GM23248 (cell line): ENCODE results near the gene ELL2. TPM values are rescaled to one million over a fixed set of nuclear protein-coding genes. Genes with fewer than 3 reads are reported as not detected.

Experiments
- DNase-seq: peaks from one replicate; pipeline ENCODE4 v3.0.0-alpha.2; 2015
- H2AFZ ChIP-seq: fragments of 200-600 bp; sonication (generic); 2 replicates; pipeline ENCODE4 v1.6.1; 2016; ENCODE audit warnings: antibody characterized with exemption
- H3F3A ChIP-seq: fragments of 200-600 bp; sonication (generic); 2 replicates; pipeline ENCODE4 v1.6.1; 2016; ENCODE audit warnings: mild to moderate bottlenecking, antibody characterized with exemption, mixed run types; ENCODE audit not compliant: insufficient read depth
- H3K27ac ChIP-seq: fragments of 200-600 bp; sonication (generic); 2 replicates; pipeline ENCODE4 v1.5.1; 2016; ENCODE audit warnings: mild to moderate bottlenecking
- H3K27me3 ChIP-seq: fragments of 200-600 bp; sonication (generic); replicated peaks from 2 replicates; pipeline ENCODE4 v1.6.1; 2016; ENCODE audit warnings: mild to moderate bottlenecking; ENCODE audit not compliant: insufficient read depth
- H3K36me3 ChIP-seq: fragments of 200-600 bp; sonication (generic); 2 replicates; pipeline ENCODE4 v1.6.1; 2016; ENCODE audit warnings: low read depth, mild to moderate bottlenecking
- H3K4me1 ChIP-seq: fragments of 200-600 bp; sonication (generic); 2 replicates; pipeline ENCODE4 v1.6.1; 2016; ENCODE audit warnings: mild to moderate bottlenecking; ENCODE audit not compliant: insufficient read depth
- H3K4me2 ChIP-seq: fragments of 200-600 bp; sonication (generic); one replicate; pipeline ENCODE4 v1.6.1; 2016; ENCODE audit warnings: mild to moderate bottlenecking; ENCODE audit not compliant: unreplicated experiment
- H3K4me3 ChIP-seq: fragments of 200-600 bp; sonication (generic); 2 replicates; pipeline ENCODE4 v1.5.1; 2016; ENCODE audit warnings: mild to moderate bottlenecking
- H3K79me2 ChIP-seq: fragments of 200-600 bp; sonication (generic); 2 replicates; pipeline ENCODE4 v1.6.1; 2016; ENCODE audit warnings: mild to moderate bottlenecking; ENCODE audit not compliant: insufficient read depth
- H3K9ac ChIP-seq: fragments of 200-600 bp; sonication (generic); 2 replicates; pipeline ENCODE4 v1.6.1; 2016; ENCODE audit warnings: mild to moderate bottlenecking
- H3K9me2 ChIP-seq: fragments of 200-600 bp; sonication (generic); 2 replicates; pipeline ENCODE4 v1.6.1; 2016; ENCODE audit warnings: mixed run types, mild to moderate bottlenecking, moderate library complexity; ENCODE audit not compliant: insufficient read depth
- H3K9me3 ChIP-seq: fragments of 200-600 bp; sonication (generic); one replicate; pipeline ENCODE4 v1.6.1; 2017; ENCODE audit warnings: low read depth
- H4K20me1 ChIP-seq: fragments of 200-600 bp; sonication (generic); 2 replicates; pipeline ENCODE4 v1.6.0; 2016; ENCODE audit not compliant: insufficient read depth
- EZH2 ChIP-seq: fragments of 200-600 bp; sonication (generic); IDR thresholded peaks from 2 replicates; pipeline ENCODE4 v1.6.1; 2018; ENCODE audit warnings: antibody characterized with exemption, mild to moderate bottlenecking; ENCODE audit not compliant: insufficient read depth, poor library complexity, severe bottlenecking
- EZH2phosphoT487 ChIP-seq: fragments of 200-600 bp; sonication (generic); IDR thresholded peaks from 2 replicates; pipeline ENCODE4 v1.6.1; 2018; ENCODE audit warnings: antibody characterized with exemption, moderate library complexity, mild to moderate bottlenecking, low read depth; ENCODE audit not compliant: insufficient read depth
- WGBS, 2 experiments: methylation state at CpG; one replicate each; pipeline ENCODE4 v1.1.6; 2015 to 2017; ENCODE audit warnings: low lambda C conversion rate in 2 of 2, low coverage in 1 of 2; ENCODE audit errors: missing lambda C conversion rate in 2 of 2; 5-methylcytosine and 5-hydroxymethylcytosine counted together
- in situ Hi-C: fragments of 300-500 bp; cut with MboI; formaldehyde crosslinking; loops from 2 replicates; pipeline ENCODE4 v1.15.0; 2020
- polyA plus RNA-seq: library from polyadenylated mRNA; unstranded; fragments of >200 nt; fragmentation: Nextera tagmentation; extraction: Ambion mirVana; gene quantifications from 2 replicates; pipeline ENCODE4 v1.2.1, GENCODE V29; 2016
- total RNA-seq: library from RNA; depleted of rRNA; stranded (reverse); fragments of >200 nt; shearing (Covaris generic); gene quantifications from 2 replicates; pipeline ENCODE4 v1.2.3, GENCODE V29; 2014

Gene ELL2
- total and polyA plus RNA-seq, 2 experiments from 2014 or later, result 159 to 243 TPM

GRCh38 chr5:95884017-95884325 is 77.7 kb downstream of the ELL2 start:
- Histone ChIP-seq H3K4me1 (peaks cover 32% of the 10 kb centered on the region), H3K9ac (peak overlapping the region; percentile 18; the same call in 1 of the 2 replicates), H3K27me3 (no peaks in the 10 kb centered on the region), H3K27ac (peak overlapping the region; percentile 58), H3K79me2 (peaks cover 49% of the 10 kb centered on the region), H3K4me3 (no peak overlapping the region), H3F3A (peaks cover 99% of the 10 kb centered on the region), H3K9me2 (no peaks in the 10 kb centered on the region), H3K36me3 (peaks cover 61% of the 10 kb centered on the region), H3K9me3 (no peaks in the 10 kb centered on the region), H2AFZ (no peak overlapping the region), H4K20me1 (peaks cover under 1% of the 10 kb centered on the region; the same call in 1 of the 2 replicates), H3K4me2 (peak overlapping the region; percentile 6)
- DNase-seq, result peak; percentile 80
- in situ Hi-C loops, result no loop called here
- no peak for TF ChIP-seq EZH2
- TF ChIP-seq EZH2phosphoT487, result no peak
- WGBS, 2 experiments, result 41 to 45% methylated on average over 4 of the region's 4 CpGs

GRCh38 chr5:95883185-95884016 is 78.2 kb downstream of the ELL2 start:
- Histone ChIP-seq H4K20me1 (no peaks in the 10 kb centered on the region), H3K79me2 (peaks cover 43% of the 10 kb centered on the region), H3F3A (peaks cover 99% of the 10 kb centered on the region), H3K9me3 (no peaks in the 10 kb centered on the region), H3K4me2 (peak overlapping the region; percentile 6), H2AFZ (no peak overlapping the region), H3K9me2 (no peaks in the 10 kb centered on the region), H3K4me3 (no peak overlapping the region), H3K27ac (peak overlapping the region; percentile 58), H3K9ac (peak overlapping the region; percentile 18; the same call in 1 of the 2 replicates), H3K4me1 (peaks cover 32% of the 10 kb centered on the region), H3K27me3 (no peaks in the 10 kb centered on the region), H3K36me3 (peaks cover 55% of the 10 kb centered on the region)
- WGBS, 2 experiments, result 96 to 99% methylated on average over 4 of the region's 4 CpGs
- in situ Hi-C loops, result no loop called here
- TF ChIP-seq EZH2, result no peak
- no peak for DNase-seq

- Histone ChIP-seq H2AFZ (no peak overlapping the region), H3K4me1 (peaks cover 32% of the 10 kb centered on the region), H3K9me3 (no peaks in the 10 kb centered on the region), H3K4me3 (no peak overlapping the region), H3K9me2 (no peaks in the 10 kb centered on the region), H3K4me2 (no peak overlapping the region), H4K20me1 (no peaks in the 10 kb centered on the region), H3K36me3 (peaks cover 40% of the 10 kb centered on the region), H3K27me3 (no peaks in the 10 kb centered on the region), H3K9ac (peak overlapping the region; percentile 13; the same call in 1 of the 2 replicates), H3K79me2 (peaks cover 27% of the 10 kb centered on the region), H3K27ac (peak overlapping the region; percentile 42), H3F3A (peaks cover 96% of the 10 kb centered on the region)
- DNase-seq, result no peak
- WGBS, 2 experiments, result 30 to 39% methylated on average over 5 of the region's 5 CpGs
- in situ Hi-C loops, result no loop called here
- TF ChIP-seq EZH2phosphoT487 (no peak), EZH2 (no peak)
These were observed 79.8 kb downstream of the ELL2 start for GRCh38 chr5:95881833-95882232.

GRCh38 chr5:95880081-95880926 is 81.3 kb downstream of the ELL2 start:
- H3K4me2 ChIP-seq, result no peak overlapping the region
- H3K4me3 ChIP-seq, result no peak overlapping the region
- H3K36me3 ChIP-seq, result peaks cover 24% of the 10 kb centered on the region
- in situ Hi-C loops, result no loop called here
- DNase-seq, result no peak
- no peaks in the 10 kb centered on the region for H4K20me1 ChIP-seq
- H3K27ac ChIP-seq, result peak overlapping the region; percentile 42
- no peaks in the 10 kb centered on the region for H3K9me2 ChIP-seq
- no peaks in the 10 kb centered on the region for H3K9me3 ChIP-seq
- WGBS, 2 experiments, result 89 to 91% methylated on average over 5 of the region's 5 CpGs
- H3F3A ChIP-seq, result peaks cover 87% of the 10 kb centered on the region
- TF ChIP-seq EZH2 (no peak), EZH2phosphoT487 (no peak)
- H3K79me2 ChIP-seq, result peaks cover 12% of the 10 kb centered on the region
- H3K9ac ChIP-seq, result no peak overlapping the region
- H3K4me1 ChIP-seq, result peaks cover 27% of the 10 kb centered on the region
- no peaks in the 10 kb centered on the region for H3K27me3 ChIP-seq
- H2AFZ ChIP-seq, result no peak overlapping the region
